IPS-11a (cell line): Measurements from ENCODE around the gene ADPRH.

Experiments
- H3K4me3 ChIP-seq: one replicate; pipeline ENCODE4 v1.5.1; 2013; ENCODE audit warnings: low read depth, low read length, control low read depth

The ADPRH gene

GRCh38 chr3:119596398-119596797, 17.1 kb downstream of the ADPRH start:
- no peak overlapping the region for H3K4me3 ChIP-seq

- no peak within 1 kb of the TSS for H3K4me3 ChIP-seq
Observed at GRCh38 chr3:119597548-119598288, 18.4 kb downstream of the ADPRH start, which contains the start of gene PLA1A. TSS of gene PLA1A (plus strand) at chr3:119597885. CDS start at chr3:119597914, 29 bp downstream.

- H3K4me3 ChIP-seq = no peak overlapping the region
Observed at GRCh38 chr3:119598410-119599098, 19.3 kb downstream of the ADPRH start.

- H3K4me3 ChIP-seq = no peak overlapping the region
Observed at GRCh38 chr3:119599558-119600174, 20.4 kb downstream of the ADPRH start.

GRCh38 chr3:119600732-119601131, 21.4 kb downstream of the ADPRH start:
- H3K4me3 ChIP-seq = no peak overlapping the region

GRCh38 chr3:119601154-119601553, 21.9 kb downstream of the ADPRH start:
- no peak overlapping the region for H3K4me3 ChIP-seq

- H3K4me3 ChIP-seq = no peak overlapping the region
Observed at GRCh38 chr3:119602676-119603075, 23.4 kb downstream of the ADPRH start.

- no peak overlapping the region for H3K4me3 ChIP-seq
Observed at GRCh38 chr3:119604878-119605277, 25.6 kb downstream of the ADPRH start.

- no peak overlapping the region for H3K4me3 ChIP-seq
Observed at GRCh38 chr3:119608405-119609000, 29.2 kb downstream of the ADPRH start.

GRCh38 chr3:119609301-119609700, 30.0 kb downstream of the ADPRH start:
- no peak overlapping the region for H3K4me3 ChIP-seq

GRCh38 chr3:119611664-119612063, 32.4 kb downstream of the ADPRH start:
- no peak overlapping the region for H3K4me3 ChIP-seq

- H3K4me3 ChIP-seq = no peak overlapping the region
Observed at GRCh38 chr3:119613201-119613600, 33.9 kb downstream of the ADPRH start.

GRCh38 chr3:119613872-119614271, 34.6 kb downstream of the ADPRH start:
- no peak overlapping the region for H3K4me3 ChIP-seq

- no peak overlapping the region for H3K4me3 ChIP-seq
Observed at GRCh38 chr3:119616056-119616455, 36.8 kb downstream of the ADPRH start.

GRCh38 chr3:119619094-119619493, 39.8 kb downstream of the ADPRH start:
- no peak overlapping the region for H3K4me3 ChIP-seq

- H3K4me3 ChIP-seq = no peak overlapping the region
Observed at GRCh38 chr3:119620899-119621298, 41.6 kb downstream of the ADPRH start.

- H3K4me3 ChIP-seq = no peak overlapping the region
Observed at GRCh38 chr3:119624002-119624720, 44.9 kb downstream of the ADPRH start.

- H3K4me3 ChIP-seq = no peak overlapping the region
Observed at GRCh38 chr3:119625451-119626153, 46.3 kb downstream of the ADPRH start.

GRCh38 chr3:119626196-119626595, 46.9 kb downstream of the ADPRH start:
- H3K4me3 ChIP-seq = no peak overlapping the region

GRCh38 chr3:119627461-119627860, 48.2 kb downstream of the ADPRH start:
- H3K4me3 ChIP-seq = no peak overlapping the region
